Measurements from ENCODE around the gene ZNF532.

Gene ZNF532

DNA sequence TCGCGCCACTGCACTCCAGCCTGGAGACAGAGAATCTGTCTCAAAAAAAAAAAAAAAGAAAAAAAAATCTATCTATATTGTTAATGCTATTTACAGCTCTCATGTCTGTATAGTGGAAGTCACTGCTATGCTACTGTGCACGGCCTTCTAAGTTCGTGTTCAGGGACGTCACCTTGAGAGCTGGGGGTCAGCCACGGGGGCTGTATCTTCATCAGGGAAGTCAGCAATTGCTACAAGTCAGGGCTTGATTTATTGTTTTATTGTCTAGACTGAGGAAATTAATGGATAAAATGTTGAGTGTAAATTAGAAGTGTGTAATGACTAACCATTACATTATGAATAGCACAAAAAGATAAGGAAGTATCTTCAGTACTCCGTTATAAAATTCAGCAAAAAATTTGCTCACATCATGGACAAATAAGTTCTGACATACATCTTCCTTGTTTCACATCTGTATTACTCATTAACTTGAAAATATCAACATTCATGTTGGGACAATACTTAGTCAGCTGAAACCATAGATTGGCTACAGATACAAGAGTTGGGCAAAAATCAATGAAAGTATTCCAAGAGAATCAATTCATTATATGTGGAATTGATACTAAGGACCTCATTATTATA is 138.4 kb downstream of the ZNF532 start:
- H3K9me3 ChIP-seq (ENCODE audit: control insufficient read depth in 2 of 2, low read length in 2 of 2): peaks cover 2 to 6% of the 10 kb centered on the region in 2 donors
- H3K4me1 ChIP-seq (ENCODE audit: control insufficient read depth, insufficient read depth, low read length): no peaks in the 10 kb centered on the region
- no peak overlapping the region for H3K27ac ChIP-seq (ENCODE audit: low read length)
- no peak overlapping the region for H3K9ac ChIP-seq (ENCODE audit: low read length in 2 of 2)
- H3K4me3 ChIP-seq (ENCODE audit: low read length in 2 of 2): no peak overlapping the region
- no peaks in the 10 kb centered on the region for H3K36me3 ChIP-seq (ENCODE audit: control insufficient read depth in 2 of 2, insufficient read depth in 2 of 2, low read length in 2 of 2)
- no peaks in the 10 kb centered on the region for H3K27me3 ChIP-seq (ENCODE audit: control insufficient read depth in 1 of 2, insufficient read depth in 2 of 2, low read length in 2 of 2)

- Histone ChIP-seq H3K27ac (ENCODE audit: low read length) (no peak overlapping the region), H3K36me3 (ENCODE audit: control insufficient read depth in 2 of 2, insufficient read depth in 2 of 2, low read length in 2 of 2) (no peaks in the 10 kb centered on the region), H3K9ac (ENCODE audit: low read length in 2 of 2) (no peak overlapping the region), H3K27me3 (ENCODE audit: control insufficient read depth in 1 of 2, insufficient read depth in 2 of 2, low read length in 2 of 2) (no peaks in the 10 kb centered on the region), H3K9me3 (ENCODE audit: control insufficient read depth in 2 of 2, low read length in 2 of 2) (peaks cover 2 to 6% of the 10 kb centered on the region in 2 donors), H3K4me3 (ENCODE audit: low read length in 2 of 2) (no peak overlapping the region), H3K4me1 (ENCODE audit: control insufficient read depth, insufficient read depth, low read length) (no peaks in the 10 kb centered on the region)
These were observed 140.6 kb downstream of the ZNF532 start for GRCh38 chr18:59005262-59005661.

GRCh38 chr18:59006461-59007067 is 141.9 kb downstream of the ZNF532 start:
- no peaks in the 10 kb centered on the region for H3K36me3 ChIP-seq (ENCODE audit: control insufficient read depth in 2 of 2, insufficient read depth in 2 of 2, low read length in 2 of 2)
- peaks cover 2 to 6% of the 10 kb centered on the region in 2 donors for H3K9me3 ChIP-seq (ENCODE audit: control insufficient read depth in 2 of 2, low read length in 2 of 2)
- no peaks in the 10 kb centered on the region for H3K4me1 ChIP-seq (ENCODE audit: control insufficient read depth, insufficient read depth, low read length)
- H3K27ac ChIP-seq (ENCODE audit: low read length): no peak overlapping the region
- H3K9ac ChIP-seq (ENCODE audit: low read length in 2 of 2): no peak overlapping the region
- no peaks in the 10 kb centered on the region for H3K27me3 ChIP-seq (ENCODE audit: control insufficient read depth in 1 of 2, insufficient read depth in 2 of 2, low read length in 2 of 2)
- H3K4me3 ChIP-seq (ENCODE audit: low read length in 2 of 2): no peak overlapping the region

- no peak overlapping the region for H3K27ac ChIP-seq (ENCODE audit: low read length)
- peaks cover 2 to 6% of the 10 kb centered on the region in 2 donors for H3K9me3 ChIP-seq (ENCODE audit: control insufficient read depth in 2 of 2, low read length in 2 of 2)
- H3K9ac ChIP-seq (ENCODE audit: low read length in 2 of 2): no peak overlapping the region
- H3K36me3 ChIP-seq (ENCODE audit: control insufficient read depth in 2 of 2, insufficient read depth in 2 of 2, low read length in 2 of 2): no peaks in the 10 kb centered on the region
- no peaks in the 10 kb centered on the region for H3K4me1 ChIP-seq (ENCODE audit: control insufficient read depth, insufficient read depth, low read length)
- peaks cover 0 to 2% of the 10 kb centered on the region in 2 donors for H3K27me3 ChIP-seq (ENCODE audit: control insufficient read depth in 1 of 2, insufficient read depth in 2 of 2, low read length in 2 of 2)
- H3K4me3 ChIP-seq (ENCODE audit: low read length in 2 of 2): no peak overlapping the region
These were observed 143.8 kb downstream of the ZNF532 start for GRCh38 chr18:59008302-59008974.

GRCh38 chr18:59009846-59010245 is 145.2 kb downstream of the ZNF532 start:
- Histone ChIP-seq H3K4me1 (ENCODE audit: control insufficient read depth, insufficient read depth, low read length) (no peaks in the 10 kb centered on the region), H3K9ac (ENCODE audit: low read length in 2 of 2) (no peak overlapping the region), H3K4me3 (ENCODE audit: low read length in 2 of 2) (no peak overlapping the region), H3K9me3 (ENCODE audit: control insufficient read depth in 2 of 2, low read length in 2 of 2) (peaks cover 2 to 6% of the 10 kb centered on the region in 2 donors), H3K27ac (ENCODE audit: low read length) (no peak overlapping the region), H3K36me3 (ENCODE audit: control insufficient read depth in 2 of 2, insufficient read depth in 2 of 2, low read length in 2 of 2) (no peaks in the 10 kb centered on the region), H3K27me3 (ENCODE audit: control insufficient read depth in 1 of 2, insufficient read depth in 2 of 2, low read length in 2 of 2) (peaks cover 0 to 2% of the 10 kb centered on the region in 2 donors)

DNA sequence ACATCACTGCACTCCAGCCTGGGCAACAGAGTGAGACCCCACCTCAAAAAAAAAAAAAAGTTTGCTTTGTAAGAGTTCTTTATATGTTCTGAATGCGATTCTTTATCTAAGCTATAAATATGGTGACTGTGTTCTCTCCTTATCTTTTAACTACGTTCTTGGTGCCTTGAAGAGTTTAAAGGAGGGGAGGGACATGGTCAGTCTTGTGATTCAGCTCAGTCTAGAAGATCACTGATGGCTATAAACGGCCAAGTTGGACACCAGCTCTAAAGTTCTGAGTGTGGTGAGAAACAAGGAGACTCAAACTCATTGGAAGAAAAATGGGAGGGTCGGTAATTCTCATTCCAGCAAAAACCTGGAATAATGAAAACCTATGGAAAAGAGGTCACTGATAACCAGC is 146.6 kb downstream of the ZNF532 start:
- Histone ChIP-seq H3K9ac (ENCODE audit: low read length in 2 of 2) (no peak overlapping the region), H3K4me1 (ENCODE audit: control insufficient read depth, insufficient read depth, low read length) (no peaks in the 10 kb centered on the region), H3K4me3 (ENCODE audit: low read length in 2 of 2) (no peak overlapping the region), H3K9me3 (ENCODE audit: control insufficient read depth in 2 of 2, low read length in 2 of 2) (peaks cover 2 to 3% of the 10 kb centered on the region in 2 donors), H3K27me3 (ENCODE audit: control insufficient read depth in 1 of 2, insufficient read depth in 2 of 2, low read length in 2 of 2) (peaks cover 0 to 2% of the 10 kb centered on the region in 2 donors), H3K27ac (ENCODE audit: low read length) (no peak overlapping the region), H3K36me3 (ENCODE audit: control insufficient read depth in 2 of 2, insufficient read depth in 2 of 2, low read length in 2 of 2) (no peaks in the 10 kb centered on the region)

GRCh38 chr18:59011786-59012185 is 147.1 kb downstream of the ZNF532 start:
- Histone ChIP-seq H3K27me3 (ENCODE audit: control insufficient read depth in 1 of 2, insufficient read depth in 2 of 2, low read length in 2 of 2) (peaks cover 0 to 2% of the 10 kb centered on the region in 2 donors), H3K4me1 (ENCODE audit: control insufficient read depth, insufficient read depth, low read length) (no peaks in the 10 kb centered on the region), H3K27ac (ENCODE audit: low read length) (no peak overlapping the region)

DNA sequence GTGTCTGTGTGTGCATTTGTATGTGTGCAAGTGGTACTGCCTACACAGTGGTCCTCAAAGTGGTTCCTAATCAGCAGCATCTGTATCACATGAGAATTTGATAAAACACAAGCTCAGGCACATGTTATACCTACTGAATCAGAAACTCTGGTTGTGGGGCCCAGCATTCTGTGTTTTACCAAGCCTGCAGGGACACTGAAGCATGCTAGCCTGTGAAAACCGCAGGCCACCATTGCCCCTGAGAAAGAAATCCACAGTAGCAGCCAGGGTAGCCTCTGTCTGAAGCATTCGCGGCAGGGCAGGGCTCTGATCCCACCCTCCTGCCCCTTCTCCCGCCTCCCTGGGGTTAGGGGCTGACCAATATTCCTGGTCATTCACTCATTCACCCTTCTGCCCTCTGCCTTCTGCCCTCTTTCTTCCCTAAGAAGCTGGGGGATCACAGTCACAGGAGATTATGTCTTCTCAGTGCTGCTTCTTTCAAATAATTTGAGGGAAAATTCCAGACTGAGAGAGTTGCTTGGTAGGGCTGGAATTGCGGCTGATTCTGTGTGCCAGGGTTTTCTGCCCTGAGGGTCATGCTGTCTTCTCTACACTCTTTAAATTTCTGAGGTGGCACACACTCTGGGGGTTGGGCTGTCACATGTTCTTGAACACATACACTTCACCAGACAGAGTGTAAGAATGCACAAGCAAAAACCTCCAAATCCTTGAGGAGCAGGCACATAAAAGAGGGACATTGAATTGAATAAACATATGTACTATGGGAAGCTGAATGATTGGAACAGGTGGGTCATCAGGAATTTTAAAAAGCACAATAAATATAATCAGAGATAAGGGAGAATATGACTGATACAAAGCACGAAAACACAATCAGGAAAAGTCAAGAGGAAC is 148.4 kb downstream of the ZNF532 start:
- no peaks in the 10 kb centered on the region for H3K4me1 ChIP-seq (ENCODE audit: control insufficient read depth, insufficient read depth, low read length)
- no peaks in the 10 kb centered on the region for H3K9me3 ChIP-seq (ENCODE audit: control insufficient read depth in 2 of 2, low read length in 2 of 2)
- H3K4me3 ChIP-seq (ENCODE audit: low read length in 2 of 2): no peak overlapping the region
- H3K9ac ChIP-seq (ENCODE audit: low read length in 2 of 2): no peak overlapping the region
- H3K27ac ChIP-seq (ENCODE audit: low read length): no peak overlapping the region
- H3K27me3 ChIP-seq (ENCODE audit: control insufficient read depth in 1 of 2, insufficient read depth in 2 of 2, low read length in 2 of 2): peaks cover 0 to 2% of the 10 kb centered on the region in 2 donors
- H3K36me3 ChIP-seq (ENCODE audit: control insufficient read depth in 2 of 2, insufficient read depth in 2 of 2, low read length in 2 of 2): no peaks in the 10 kb centered on the region

More at GRCh38 chr18:59011786-59012185, 147.1 kb downstream of the ZNF532 start:
- Histone ChIP-seq H3K9me3 (ENCODE audit: control insufficient read depth in 2 of 2, low read length in 2 of 2) (no peaks in the 10 kb centered on the region), H3K9ac (ENCODE audit: low read length in 2 of 2) (no peak overlapping the region), H3K4me3 (ENCODE audit: low read length in 2 of 2) (no peak overlapping the region), H3K36me3 (ENCODE audit: control insufficient read depth in 2 of 2, insufficient read depth in 2 of 2, low read length in 2 of 2) (no peaks in the 10 kb centered on the region)

DNA sequence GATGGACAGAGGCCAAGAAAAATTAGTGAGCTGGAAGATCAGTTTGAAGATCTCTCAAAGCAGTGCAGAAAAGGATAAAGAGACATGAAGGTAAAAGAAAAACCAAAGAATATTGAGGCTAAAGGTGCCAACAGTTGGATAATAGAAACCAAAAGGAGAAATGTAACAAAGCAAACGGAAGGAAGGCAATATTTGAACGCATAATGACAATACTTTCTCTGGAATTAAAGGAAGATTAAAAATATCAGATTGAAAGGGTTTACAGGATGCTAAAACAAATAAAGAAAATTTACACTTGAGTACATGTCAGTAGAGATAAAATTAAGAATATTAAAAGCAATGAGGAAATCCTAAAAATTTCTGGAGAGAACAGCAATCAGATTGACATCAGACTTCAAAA is 149.1 kb downstream of the ZNF532 start:
- no peaks in the 10 kb centered on the region for H3K36me3 ChIP-seq (ENCODE audit: control insufficient read depth in 2 of 2, insufficient read depth in 2 of 2, low read length in 2 of 2)
- no peak overlapping the region for H3K27ac ChIP-seq (ENCODE audit: low read length)
- peaks cover 0 to 2% of the 10 kb centered on the region in 2 donors for H3K27me3 ChIP-seq (ENCODE audit: control insufficient read depth in 1 of 2, insufficient read depth in 2 of 2, low read length in 2 of 2)
- H3K4me1 ChIP-seq (ENCODE audit: control insufficient read depth, insufficient read depth, low read length): no peaks in the 10 kb centered on the region
- no peak overlapping the region for H3K9ac ChIP-seq (ENCODE audit: low read length in 2 of 2)
- H3K9me3 ChIP-seq (ENCODE audit: control insufficient read depth in 2 of 2, low read length in 2 of 2): no peaks in the 10 kb centered on the region
- H3K4me3 ChIP-seq (ENCODE audit: low read length in 2 of 2): no peak overlapping the region

DNA sequence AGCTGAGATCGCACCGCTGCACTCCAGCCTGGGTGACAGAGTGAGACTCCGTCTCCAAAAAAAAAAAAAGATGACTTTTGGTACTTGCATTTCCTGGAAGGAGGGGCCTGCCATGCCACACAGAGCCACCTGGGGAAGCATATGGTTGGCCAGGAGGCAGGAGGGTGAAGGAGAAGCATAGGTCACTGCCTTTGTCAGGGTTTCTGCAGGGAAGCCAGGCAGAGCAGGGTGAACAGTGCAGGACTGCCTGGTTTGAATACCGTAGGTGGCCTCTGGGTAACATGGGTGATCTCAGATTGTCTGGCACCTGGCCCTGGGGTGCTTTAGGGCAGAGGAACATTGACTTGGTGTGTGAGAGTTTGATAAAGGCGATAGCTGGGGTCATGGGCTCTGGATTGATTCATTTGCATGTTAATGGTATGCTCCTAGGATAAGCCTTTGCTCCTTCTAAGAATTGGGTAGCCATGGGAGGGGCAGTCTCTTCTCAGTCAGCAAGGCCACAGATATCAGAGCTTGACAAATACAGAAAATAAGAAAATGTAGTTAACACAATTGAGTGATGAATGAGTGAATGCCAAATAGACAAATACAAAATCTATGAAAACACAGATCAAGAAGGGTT is 151.0 kb downstream of the ZNF532 start:
- no peak overlapping the region for H3K27ac ChIP-seq (ENCODE audit: low read length)
- no peaks in the 10 kb centered on the region for H3K36me3 ChIP-seq (ENCODE audit: control insufficient read depth in 2 of 2, insufficient read depth in 2 of 2, low read length in 2 of 2)
- no peaks in the 10 kb centered on the region for H3K4me1 ChIP-seq (ENCODE audit: control insufficient read depth, insufficient read depth, low read length)
- peaks cover 0 to 2% of the 10 kb centered on the region in 2 donors for H3K27me3 ChIP-seq (ENCODE audit: control insufficient read depth in 1 of 2, insufficient read depth in 2 of 2, low read length in 2 of 2)
- no peaks in the 10 kb centered on the region for H3K9me3 ChIP-seq (ENCODE audit: control insufficient read depth in 2 of 2, low read length in 2 of 2)
- no peak overlapping the region for H3K4me3 ChIP-seq (ENCODE audit: low read length in 2 of 2)
- no peak overlapping the region for H3K9ac ChIP-seq (ENCODE audit: low read length in 2 of 2)
